GM19099 (cell line): Measurements from ENCODE around the gene ZNF768.

Source experiments
- POLR2A ChIP-seq: IDR thresholded peaks from 3 replicates; pipeline ENCODE4 v1.6.1; 2011; ENCODE audit warnings: low read depth; ENCODE audit not compliant: insufficient read length; ENCODE audit errors: extremely low read depth

Gene ZNF768

GRCh38 chr16:30494709-30495108 is 31.7 kb downstream of the ZNF768 start:
- TF ChIP-seq POLR2A = no peak

DNA sequence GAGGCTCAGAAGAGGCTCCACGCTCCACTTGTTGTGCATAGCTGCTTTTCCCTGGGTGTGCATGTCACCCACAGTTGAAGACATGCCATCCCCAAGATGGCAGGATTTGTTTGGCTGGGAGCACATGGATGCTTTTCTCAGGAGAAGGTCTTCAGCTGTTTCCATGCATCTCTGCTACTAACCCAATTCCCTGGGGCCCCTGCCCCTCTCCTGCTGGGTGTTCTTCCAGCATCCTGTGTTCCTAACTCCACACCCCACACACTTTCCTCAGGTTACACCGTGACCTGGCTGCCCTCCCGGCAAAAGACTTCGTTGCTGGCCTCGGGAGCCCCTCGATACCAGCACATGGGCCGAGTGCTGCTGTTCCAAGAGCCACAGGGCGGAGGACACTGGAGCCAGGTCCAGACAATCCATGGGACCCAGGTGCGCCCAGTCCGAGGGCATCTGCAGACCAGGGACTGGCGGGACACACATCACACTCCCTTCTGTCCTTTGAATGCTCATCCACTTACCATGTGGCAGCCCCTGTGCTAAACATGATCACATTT is 32.4 kb downstream of the ZNF768 start:
- no peak for TF ChIP-seq POLR2A

DNA sequence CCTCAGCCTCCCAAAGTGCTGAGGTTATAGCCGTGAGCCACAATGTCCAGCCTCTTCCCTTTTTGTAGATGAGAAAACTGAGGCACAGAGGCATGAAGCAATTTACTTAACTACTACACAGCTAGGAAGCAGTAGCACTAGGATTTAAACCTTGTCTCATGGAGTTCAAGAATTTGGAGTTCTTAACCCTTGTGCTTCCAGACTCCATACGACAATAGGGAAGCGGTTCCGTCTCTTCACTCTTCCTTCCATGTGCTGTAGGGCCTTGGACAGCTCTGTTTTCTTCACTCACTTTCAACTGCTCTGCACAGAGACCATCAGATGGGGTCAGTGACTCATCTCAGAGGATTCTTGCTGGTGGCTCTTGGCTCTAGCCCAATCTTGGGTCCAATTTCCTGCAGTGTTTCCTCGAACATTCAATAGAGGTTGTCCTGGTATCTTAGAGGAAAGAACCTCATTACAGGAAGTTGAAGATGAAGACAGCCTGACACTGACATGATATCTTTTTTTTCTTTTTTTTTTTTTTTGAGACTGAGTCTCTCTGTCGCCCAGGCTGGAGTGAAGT is 34.5 kb downstream of the ZNF768 start:
- no peak for TF ChIP-seq POLR2A

DNA sequence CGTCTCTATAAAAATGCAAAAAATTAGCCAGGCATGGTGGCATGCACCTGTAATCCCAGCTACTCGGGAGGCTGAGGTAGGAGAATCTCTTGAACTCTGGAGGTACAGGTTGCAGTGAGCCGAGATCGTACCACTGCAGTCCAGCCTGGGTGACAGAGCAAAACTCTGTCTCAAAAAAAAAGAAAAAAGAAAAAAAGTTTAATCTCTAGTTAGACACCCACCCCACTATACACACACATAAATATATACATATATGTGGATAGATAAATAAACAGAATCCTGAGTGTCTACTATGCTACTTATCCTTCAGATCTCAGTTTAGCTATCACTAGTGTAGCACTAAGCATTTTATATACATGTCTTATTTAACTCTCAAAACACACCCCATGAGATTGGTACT is 35.1 kb downstream of the ZNF768 start:
- no peak for TF ChIP-seq POLR2A

- TF ChIP-seq POLR2A = no peak
Observed at GRCh38 chr16:30490210-30490609, 36.2 kb downstream of the ZNF768 start.

GRCh38 chr16:30488764-30489605 is 37.4 kb downstream of the ZNF768 start:
- TF ChIP-seq POLR2A = no peak

GRCh38 chr16:30485818-30486436 is 40.4 kb downstream of the ZNF768 start:
- TF ChIP-seq POLR2A = no peak

DNA sequence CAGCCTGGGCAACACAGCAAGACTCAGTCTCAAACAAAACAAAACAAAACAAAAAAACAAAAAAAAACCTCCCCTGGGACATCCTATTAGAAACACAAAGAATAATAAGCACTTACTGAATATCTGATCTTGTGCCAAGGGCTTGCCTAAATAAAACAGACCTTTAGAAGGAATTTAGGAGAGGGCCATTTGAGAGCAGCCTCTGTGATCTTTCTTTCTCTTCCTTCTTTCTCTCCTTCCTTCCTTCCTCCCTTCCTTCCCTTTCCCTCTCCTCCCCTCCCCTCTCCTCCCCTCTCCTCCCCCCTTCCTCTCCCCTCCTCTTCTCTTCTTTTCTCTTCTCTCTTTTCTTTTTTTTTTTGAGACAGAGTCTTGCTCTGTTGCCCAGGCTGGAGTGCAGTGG is 41.5 kb downstream of the ZNF768 start:
- no peak for TF ChIP-seq POLR2A

DNA sequence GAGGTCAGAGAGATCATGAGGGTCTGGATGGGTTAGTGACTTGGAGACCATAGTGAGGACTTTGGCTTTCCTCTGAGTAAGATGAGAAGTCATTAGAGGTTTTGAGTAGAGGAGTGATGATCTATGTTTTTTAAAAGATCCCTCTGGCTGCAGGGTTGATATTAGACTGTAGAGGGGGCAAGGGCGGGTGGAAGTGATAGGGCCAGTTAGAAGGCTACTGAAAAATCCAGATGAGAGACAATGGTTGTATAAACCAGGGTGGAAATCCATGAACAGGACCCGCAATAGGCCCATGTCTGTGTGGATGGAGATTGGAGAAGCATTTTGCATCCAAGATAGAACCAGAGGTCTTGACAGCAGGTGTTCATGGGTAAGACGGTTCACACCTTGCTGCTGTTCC is 44.0 kb downstream of the ZNF768 start:
- TF ChIP-seq POLR2A = no peak

DNA sequence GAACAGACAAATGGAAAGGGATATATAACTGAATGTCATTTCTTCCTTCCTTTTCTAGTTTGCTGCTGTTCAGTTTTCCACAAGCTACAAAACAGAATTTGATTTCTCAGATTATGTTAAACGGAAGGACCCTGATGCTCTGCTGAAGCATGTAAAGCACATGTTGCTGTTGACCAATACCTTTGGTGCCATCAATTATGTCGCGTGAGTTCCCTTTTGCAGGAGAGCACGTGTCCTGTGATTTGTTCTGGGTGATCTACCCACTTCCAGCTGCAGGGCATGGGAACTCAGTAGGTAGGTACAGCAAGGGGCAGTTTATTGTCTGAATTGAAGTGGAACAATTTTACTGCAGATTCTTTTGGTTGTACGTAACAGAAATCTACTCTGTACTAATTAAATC is 45.0 kb downstream of the ZNF768 start:
- no peak for TF ChIP-seq POLR2A

DNA sequence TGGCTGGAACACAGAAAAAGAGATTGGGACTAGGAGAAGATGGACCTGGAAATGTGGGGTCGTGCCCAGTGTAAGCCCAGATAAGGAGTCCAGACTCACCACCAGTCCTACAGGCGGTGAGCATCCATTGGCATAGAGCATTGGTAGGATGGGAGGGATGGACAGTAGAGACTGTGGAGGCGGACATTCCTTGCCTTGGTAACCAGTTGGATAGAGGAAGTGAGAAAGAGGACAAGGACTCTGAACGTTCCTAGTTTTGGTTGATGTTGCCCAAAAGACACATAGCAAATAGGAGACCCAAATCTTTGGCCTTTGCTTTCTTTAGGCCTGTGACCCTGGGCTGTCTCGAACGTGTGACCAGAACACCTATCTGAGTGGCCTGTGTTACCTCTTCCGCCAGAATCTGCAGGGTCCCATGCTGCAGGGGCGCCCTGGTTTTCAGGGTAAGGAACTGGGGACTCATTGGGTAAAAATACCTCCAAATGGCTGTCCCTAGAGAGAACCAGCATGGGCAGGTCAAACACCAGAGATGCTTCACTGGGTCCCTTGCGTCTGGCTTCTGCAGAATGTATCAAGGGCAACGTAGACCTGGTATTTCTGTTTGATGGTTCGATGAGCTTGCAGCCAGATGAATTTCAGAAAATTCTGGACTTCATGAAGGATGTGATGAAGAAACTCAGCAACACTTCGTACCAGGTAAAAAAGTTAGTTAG is 47.4 kb downstream of the ZNF768 start:
- TF ChIP-seq POLR2A = no peak

- no peak for TF ChIP-seq POLR2A
Observed at GRCh38 chr16:30476991-30477390, 49.4 kb downstream of the ZNF768 start.

GRCh38 chr16:30474684-30475083 is 51.7 kb downstream of the ZNF768 start:
- no peak for TF ChIP-seq POLR2A

DNA sequence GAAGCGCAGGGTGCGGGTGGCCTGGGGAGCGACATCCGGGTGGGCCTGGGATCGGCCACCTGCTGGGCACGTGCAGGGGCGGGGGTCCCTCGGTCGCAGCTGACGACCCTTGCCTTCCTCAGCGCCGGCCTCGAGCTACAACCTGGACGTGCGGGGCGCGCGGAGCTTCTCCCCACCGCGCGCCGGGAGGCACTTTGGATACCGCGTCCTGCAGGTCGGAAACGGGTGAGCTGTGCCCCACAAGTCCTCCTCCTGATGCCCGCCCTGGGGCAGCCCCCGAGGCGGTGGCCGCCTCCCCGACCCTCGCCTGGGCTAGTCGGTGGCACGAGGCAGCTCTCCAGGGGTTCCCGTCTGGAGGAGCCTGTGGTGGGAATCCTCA is 52.3 kb downstream of the ZNF768 start:
- TF ChIP-seq POLR2A = no peak
